Astrocyte of the cerebellum (primary cell): ENCODE results near the gene NEK10.

ENCODE experiments used
- DNase-seq: peaks from one replicate; pipeline ENCODE4 v3.0.0-alpha.2; 2011; ENCODE audit warnings: low read depth
- H3K4me3 ChIP-seq: 2 replicates; pipeline ENCODE4 v1.5.1; 2011; ENCODE audit warnings: mild to moderate bottlenecking, low read depth, low read length, moderate library complexity
- in situ Hi-C: cut with HindIII; loops from 2 replicates; pipeline ENCODE4 v1.10.0; 2017; ENCODE audit warnings: low sequenced_read_pairs
- TF ChIP-seq, protein P1 (sequence below): IDR thresholded peaks from 2 replicates; pipeline ENCODE4 v1.5.1; 2012; ENCODE audit warnings: low read length, low read depth, moderate library complexity, mild to moderate bottlenecking; ENCODE audit errors: missing control alignments

Gene NEK10

GRCh38 chr3:27089068-27089467 is 280.1 kb downstream of the NEK10 start:
- no peak for DNase-seq
- H3K4me3 ChIP-seq, result no peak overlapping the region
- in situ Hi-C loops, result no loop called here
- TF ChIP-seq, protein P1, sequence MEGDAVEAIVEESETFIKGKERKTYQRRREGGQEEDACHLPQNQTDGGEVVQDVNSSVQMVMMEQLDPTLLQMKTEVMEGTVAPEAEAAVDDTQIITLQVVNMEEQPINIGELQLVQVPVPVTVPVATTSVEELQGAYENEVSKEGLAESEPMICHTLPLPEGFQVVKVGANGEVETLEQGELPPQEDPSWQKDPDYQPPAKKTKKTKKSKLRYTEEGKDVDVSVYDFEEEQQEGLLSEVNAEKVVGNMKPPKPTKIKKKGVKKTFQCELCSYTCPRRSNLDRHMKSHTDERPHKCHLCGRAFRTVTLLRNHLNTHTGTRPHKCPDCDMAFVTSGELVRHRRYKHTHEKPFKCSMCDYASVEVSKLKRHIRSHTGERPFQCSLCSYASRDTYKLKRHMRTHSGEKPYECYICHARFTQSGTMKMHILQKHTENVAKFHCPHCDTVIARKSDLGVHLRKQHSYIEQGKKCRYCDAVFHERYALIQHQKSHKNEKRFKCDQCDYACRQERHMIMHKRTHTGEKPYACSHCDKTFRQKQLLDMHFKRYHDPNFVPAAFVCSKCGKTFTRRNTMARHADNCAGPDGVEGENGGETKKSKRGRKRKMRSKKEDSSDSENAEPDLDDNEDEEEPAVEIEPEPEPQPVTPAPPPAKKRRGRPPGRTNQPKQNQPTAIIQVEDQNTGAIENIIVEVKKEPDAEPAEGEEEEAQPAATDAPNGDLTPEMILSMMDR, result no peak

DNA sequence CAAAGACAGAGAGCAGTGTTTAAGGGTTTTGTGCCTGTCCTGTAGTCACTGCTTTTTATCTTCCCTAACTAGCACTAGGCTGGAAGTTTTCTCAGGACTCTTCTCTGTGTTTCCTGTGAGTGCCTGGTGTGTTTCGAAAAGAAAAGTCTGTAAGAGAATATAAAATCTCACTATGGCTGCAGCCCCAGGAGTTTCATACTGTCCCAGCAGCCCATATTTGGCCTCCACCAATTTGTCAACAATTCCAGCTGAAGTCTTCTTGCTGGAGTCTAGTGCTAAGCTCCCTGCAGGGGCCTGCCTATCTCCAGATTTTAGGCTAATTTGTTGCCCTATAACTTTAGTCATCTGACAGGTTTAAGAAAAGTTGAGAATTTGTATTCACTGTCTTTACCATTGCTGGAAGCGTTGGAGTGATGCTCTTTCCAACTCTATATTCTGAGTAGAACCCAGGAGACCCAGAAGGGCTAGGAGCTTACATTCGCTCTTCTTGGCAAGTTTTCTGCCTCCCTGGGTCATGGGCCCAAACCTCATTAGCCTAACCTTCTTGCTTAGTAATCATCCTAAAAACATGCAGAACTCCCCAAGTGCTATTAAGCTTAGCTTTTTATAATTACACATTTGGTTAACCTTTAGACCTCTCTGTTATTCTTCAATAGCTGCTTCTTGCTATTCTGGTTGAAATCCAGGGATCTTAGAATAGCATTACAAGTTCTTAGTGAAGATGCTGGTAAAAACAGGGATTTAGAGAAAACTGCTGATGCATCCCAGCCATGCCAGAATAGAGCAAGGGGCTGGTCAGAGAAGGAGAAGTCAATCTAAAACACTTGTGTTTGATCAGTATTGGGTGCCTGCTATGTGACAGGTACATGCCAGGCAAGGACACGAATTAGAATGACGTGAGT is 283.1 kb downstream of the NEK10 start:
- TF ChIP-seq, protein P1, result no peak
- in situ Hi-C loops, result no loop called here
- H3K4me3 ChIP-seq, result no peak overlapping the region
- DNase-seq, result no peak

- no peak for DNase-seq
- TF ChIP-seq, protein P1, result no peak
- no peak overlapping the region for H3K4me3 ChIP-seq
- in situ Hi-C loops, result no loop called here
These were observed 287.1 kb downstream of the NEK10 start for GRCh38 chr3:27081992-27082607.

DNA sequence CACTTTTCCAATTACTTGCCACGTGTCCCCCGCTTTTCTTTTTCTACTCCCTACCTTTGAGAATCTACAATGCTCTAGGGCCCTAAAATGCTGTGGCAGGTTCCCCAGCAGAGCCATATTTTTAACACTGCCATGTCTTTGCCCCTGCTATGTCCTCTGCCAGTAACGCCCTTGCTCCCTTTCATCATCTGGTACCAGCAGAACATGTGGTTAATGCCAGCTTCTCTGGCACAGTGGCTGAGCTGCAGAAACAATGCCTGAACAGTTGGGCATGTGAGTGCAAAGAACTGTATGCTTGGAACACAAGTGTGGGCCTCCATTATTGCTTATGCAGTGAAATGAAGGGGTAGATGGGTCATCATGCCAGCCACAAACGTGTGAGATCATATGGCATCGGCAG is 287.6 kb downstream of the NEK10 start:
- H3K4me3 ChIP-seq, result no peak overlapping the region
- in situ Hi-C loops, result no loop called here
- DNase-seq, result no peak
- TF ChIP-seq, protein P1, result no peak

DNA sequence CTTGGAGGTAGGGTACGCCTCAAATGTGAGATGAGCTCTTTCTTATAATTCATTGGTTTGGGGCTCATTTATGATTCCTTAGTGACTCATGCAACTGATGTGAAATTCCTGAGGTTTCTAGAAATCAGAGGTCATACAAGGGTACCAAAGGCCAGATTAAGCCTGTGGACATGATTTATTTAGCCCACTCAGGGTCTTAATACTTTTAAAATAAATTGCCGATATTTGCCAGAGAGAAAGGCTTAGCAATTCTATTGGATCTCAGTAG is 289.0 kb downstream of the NEK10 start:
- TF ChIP-seq, protein P1, result no peak
- no peak for DNase-seq
- H3K4me3 ChIP-seq, result no peak overlapping the region
- in situ Hi-C loops, result no loop called here

DNA sequence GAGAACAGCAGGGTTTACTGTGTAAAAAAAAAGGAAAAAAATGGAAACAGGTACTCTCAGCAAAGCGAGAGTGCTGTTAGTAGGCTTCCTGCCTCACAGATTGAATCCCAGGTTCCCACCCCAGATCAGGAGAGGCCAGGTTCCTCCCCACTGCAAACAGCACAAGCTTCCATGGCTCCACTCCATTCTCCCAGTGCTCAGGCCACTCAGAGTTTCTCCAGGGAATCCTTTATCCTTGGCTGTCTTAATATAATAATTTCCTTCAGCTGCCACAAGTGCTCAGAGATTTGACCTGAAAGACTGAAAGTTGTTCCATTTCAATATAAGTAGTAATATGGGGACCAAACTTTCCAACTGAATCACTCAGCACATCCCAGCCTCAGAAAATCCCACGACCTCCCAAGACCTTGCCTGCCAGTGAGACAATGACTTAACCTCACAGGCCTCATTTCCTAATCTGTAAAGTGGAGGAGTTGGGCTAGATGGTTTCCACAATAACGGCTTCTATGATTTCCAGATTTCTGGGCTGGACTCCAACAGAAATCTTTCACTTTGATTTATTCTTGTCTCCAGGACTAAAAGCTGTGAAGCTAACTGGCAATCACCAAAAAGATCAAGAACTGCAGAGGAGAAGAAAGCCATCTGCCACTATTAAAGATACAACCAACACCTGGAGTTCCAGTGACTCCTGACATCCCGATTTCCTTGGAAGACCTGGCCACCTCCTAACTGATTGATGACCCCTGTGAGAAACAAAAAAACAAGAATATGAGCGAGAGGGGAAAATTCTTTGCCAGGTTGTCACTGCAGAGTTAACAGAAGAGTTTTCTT is 289.5 kb downstream of the NEK10 start:
- no peak for DNase-seq
- in situ Hi-C loops, result no loop called here
- no peak overlapping the region for H3K4me3 ChIP-seq
- TF ChIP-seq, protein P1, result no peak
